Activated CD8-positive, alpha-beta memory T cell treated with anti-CD3 and anti-CD28 coated beads, Interleukin-2, amount 50 U/mL, for 1 hour (primary cell): ENCODE data around the gene PSMG1.
"Not testable (repeated sequence)": the region's sequence is repeated elsewhere in the genome, so short reads cannot be mapped to it uniquely, and the experiment has no call there.

Experiments
- DNase-seq: peaks from one replicate; pipeline ENCODE4 v3.0.0-alpha.2; 2020; ENCODE audit errors: extremely low read depth

PSMG1 gene

GRCh38 chr21:39188521-39189139 lies 5.4 kb upstream of the PSMG1 start:
- no peak for DNase-seq

- no peak for DNase-seq
These were observed 3.9 kb upstream of the PSMG1 start for GRCh38 chr21:39187141-39187540.

- no peak for DNase-seq
These were observed 3.4 kb upstream of the PSMG1 start for GRCh38 chr21:39186676-39187075.

- no peak for DNase-seq
These were observed 1.9 kb upstream of the PSMG1 start for GRCh38 chr21:39185157-39185556.

DNA sequence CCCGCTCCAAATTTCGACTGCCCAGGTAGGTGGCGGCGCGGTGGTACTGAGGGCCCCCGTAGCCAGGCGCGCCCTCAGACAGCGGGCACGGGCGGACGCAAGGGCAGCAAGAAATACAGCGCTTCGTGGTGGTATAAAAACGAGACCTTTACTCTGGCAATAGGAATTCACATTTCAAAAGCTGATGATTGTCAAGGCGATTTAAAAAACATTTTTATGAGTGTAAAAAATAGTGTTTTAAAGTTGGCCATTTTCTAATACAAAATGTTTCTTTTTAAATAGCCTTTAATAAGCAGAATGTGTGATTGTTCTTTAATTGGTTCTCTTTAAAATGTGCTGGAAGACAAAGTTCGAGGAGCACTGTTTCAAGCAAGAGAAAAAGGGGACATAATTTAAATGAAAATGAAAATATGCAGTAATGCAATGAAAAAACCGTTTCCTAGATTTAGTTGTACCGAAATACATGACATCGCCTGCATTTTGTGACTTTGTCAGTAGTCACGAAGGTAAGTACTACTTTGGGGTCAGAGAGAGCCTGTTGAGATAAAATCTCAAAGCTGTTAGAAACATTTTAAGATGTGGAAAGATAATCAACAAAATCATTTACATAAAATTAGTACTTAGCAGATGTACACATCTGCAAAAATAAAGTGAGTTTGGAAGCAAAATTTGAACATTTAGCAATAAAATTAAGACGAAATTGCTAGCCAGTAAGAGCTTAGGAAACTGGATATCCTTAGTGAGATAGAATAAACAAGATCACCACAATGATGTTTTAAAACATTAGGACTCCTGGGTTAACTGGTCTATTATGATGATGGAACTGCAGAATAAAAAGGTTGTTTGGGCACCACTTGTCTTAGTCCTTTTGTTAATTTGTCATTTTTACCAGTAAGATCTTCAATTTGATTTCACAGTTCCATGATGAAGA lies 1.1 kb upstream of the PSMG1 start:
- no peak for DNase-seq

- DNase-seq = no peak
These were observed 573 bp downstream of the PSMG1 start for GRCh38 chr21:39182484-39183271.

DNA sequence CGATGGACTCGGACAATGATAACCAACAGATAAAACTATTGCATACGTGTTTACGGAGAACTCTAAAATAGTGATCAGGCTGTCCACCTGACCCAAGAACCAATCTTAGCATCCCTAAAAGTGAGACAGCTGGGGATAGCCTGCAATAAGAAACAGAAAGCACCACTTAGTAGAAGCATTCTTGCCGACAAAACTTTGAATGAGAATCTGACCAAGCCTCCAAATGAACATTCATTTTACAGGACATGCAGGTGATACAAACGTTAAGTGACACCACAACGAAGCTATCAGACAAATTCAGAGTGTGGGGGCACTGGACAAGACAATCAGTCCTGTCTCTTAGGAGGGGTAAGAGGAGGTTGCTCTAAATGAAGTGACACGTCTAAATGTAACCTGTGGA lies 1.2 kb downstream of the PSMG1 start:
- no peak for DNase-seq

DNA sequence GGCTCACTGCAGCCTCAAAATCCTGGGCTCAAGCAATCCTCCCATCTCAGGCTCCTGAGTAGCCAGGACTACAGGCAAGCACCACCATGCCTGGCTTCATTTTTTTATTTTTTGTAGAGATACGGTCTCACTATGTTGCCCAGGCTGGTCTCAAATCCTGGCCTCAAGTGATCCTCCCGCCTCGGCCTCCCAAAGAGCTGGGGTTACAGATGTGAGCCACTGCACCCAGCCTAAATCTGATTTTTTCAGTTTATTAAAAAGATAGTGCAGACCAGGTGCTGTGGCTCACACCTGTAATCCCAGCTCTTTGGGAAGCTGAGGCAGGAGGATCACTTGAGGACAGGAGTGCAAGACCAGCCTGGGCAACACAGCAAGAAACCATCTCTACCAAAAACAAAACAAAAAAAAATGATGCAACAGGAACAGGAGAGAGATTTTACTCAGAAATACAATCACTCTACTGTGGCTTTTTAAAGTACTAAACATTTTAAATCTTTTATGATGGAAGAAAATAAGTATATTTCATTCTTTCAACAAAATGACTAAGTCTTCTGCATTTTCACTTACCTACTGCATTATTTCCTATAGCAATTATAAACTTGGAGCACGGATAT lies 1.9 kb downstream of the PSMG1 start:
- DNase-seq = no peak

DNA sequence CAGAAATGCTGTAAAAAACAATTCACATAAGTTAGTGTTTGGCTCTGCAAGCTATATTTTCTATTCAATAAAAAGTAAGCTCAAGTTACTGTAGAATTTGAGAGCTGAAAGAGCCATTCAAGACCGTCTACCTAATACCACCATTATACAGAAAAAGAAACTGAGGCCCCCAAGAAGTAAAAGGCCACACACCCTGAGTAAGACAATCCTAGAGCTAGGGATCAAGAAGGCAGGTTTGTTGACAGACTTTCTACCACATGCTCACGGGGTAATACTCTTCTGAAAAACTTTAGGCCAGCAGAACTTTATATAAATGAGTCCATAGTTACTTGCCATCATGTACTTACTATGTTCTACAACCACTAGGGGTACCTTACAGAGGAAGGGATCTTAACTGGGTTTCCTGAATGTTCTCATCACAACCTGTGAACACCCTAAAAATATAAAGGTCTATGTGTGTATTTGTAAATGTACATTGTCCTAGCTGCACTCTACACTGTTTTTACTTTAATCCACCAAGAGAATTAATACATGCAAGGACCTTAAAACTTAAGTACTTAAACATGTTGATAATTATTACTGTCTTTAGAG lies 2.7 kb downstream of the PSMG1 start:
- DNase-seq = no peak

DNA sequence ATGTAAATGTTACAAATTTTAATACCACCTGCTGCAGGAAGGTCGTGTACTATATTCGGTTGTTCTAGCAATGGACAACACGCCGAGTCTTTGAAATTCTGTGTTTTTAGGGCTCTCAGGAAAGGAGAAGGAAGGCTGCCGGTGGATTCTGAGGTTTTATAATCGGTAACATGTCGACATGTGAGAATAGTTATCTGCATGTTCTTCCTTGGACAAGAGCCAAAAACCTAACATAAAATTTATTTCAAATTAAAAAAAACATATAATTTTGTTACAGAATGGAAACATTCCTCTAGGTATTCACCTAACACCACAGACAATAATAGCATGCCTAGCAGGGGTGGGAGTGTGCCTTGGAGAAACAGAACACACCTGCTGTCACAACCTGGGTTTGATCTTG lies 4.8 kb downstream of the PSMG1 start:
- no peak for DNase-seq

DNA sequence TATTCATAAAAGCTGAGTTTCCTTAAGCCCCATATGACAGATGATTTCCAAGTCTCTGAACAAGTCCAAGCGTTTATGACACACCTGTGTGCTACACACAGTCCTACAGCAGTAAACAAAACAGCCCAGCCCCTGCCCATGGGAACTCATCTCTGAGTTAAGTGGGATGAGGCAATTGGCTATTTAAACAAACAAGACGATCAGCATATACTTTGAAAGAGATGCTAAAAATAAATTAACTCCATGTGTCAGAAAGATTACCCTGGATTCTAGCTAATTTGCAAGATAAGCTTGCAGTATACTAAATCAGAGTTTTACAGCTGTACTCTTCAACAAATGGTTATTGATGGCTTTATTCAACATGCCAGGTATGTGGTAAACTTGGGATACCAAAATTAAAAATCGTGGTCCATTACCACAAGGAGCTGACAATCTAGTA lies 7.0 kb downstream of the PSMG1 start:
- DNase-seq = no peak

DNA sequence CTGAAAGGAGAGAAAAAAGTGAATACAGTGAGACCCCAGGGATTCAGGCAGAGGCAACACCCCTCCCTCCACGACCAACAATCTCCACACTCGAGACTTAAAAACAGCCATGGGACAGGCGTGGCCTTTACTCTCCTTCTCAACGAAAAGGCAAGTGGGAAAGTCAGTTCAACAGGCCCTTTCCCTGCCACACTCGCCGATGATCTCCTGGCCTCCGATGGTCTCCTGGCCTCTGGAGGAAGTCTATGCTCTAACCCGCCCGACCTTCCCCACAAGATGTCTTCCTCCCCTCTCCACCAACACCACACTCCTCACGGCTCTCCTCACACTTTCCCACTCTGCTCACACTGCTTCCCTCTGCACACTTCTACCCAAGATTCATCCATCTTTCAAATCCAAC lies 7.6 kb downstream of the PSMG1 start:
- DNase-seq = no peak

DNA sequence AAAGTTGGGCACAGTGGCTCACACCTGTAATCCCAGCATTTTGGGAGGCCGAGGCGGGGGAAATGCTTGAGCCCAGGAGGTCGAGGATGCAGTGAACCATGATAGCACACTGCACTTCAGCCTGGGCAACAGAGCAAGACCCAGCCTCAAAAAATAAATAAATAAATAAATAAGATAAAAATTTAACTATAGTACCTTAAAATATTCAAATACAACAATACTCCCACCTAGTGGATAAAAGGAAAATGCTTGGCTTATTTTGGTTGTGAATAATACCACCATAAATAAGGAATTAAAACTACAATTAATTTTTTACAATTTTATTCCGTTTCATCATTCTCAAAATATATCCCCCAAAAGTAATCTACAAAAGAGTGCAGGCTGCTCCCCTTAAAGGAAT lies 8.1 kb downstream of the PSMG1 start:
- DNase-seq = no peak

- DNase-seq = no peak
These were observed 9.3 kb downstream of the PSMG1 start for GRCh38 chr21:39173716-39174680.

DNA sequence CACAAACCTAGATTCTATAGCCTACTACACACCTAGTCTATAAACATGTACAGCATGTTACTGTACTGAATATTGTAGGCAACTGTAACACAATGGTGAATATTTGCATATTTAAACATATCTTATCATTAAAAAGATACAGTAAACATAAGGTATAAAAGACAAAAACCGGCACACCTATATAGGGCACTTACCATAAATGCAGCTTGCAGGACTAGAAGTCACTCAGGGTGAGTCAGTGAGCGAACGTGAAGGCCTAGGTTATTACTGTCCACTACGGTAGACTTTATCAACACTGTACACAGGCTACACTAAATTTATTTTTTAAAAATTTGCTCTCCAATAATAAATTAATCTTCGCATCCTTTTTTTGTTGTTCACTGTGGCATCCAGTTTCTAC lies 13.3 kb downstream of the PSMG1 start:
- DNase-seq = no peak

GRCh38 chr21:39168800-39169199 lies 14.5 kb downstream of the PSMG1 start:
- DNase-seq = no peak

DNA sequence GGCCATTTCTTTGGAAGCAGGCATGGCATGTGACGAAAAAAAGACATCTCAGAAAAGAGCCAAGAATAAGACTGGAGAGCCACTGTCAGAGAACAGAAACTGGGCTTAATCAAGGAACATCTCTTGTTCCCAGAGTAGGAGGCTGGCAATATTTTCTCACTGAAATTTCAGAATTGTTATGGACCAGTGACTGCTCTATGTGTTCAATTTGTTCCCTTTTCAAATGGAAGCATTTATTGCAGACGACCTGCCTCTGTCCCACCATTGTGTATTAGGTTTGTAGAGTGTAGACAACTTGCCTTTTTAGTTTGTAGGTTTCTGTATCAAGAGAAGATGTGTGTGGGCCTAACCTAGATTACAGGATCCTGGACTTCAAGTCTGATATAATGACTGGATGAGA lies 18.7 kb downstream of the PSMG1 start:
- no peak for DNase-seq

- no peak for DNase-seq
These were observed 22.2 kb downstream of the PSMG1 start for GRCh38 chr21:39161064-39161463.

- no peak for DNase-seq
These were observed 23.7 kb downstream of the PSMG1 start for GRCh38 chr21:39159342-39160063.

- DNase-seq = not testable (repeated sequence)
These were observed 26.0 kb downstream of the PSMG1 start for GRCh38 chr21:39157241-39157640.
